ENCODE measurements around the gene CTPS2. TPM values are rescaled to one million over a fixed set of nuclear protein-coding genes. Genes with fewer than 3 reads are reported as not detected.
"Not testable (repeated sequence)": the region's sequence is repeated elsewhere in the genome, so short reads cannot be mapped to it uniquely, and the experiment has no call there.

The CTPS2 gene
- total RNA-seq: 1 to 10 TPM; 6.6 to 7.1 TPM

- Mint-ChIP-seq H3K9me3 (no peaks in the 10 kb centered on the region), H3K4me3 (peak within 1 kb of the TSS; percentile 83), H3K27me3 (no peaks in the 10 kb centered on the region), H3K36me3 (peaks cover 4% of the 10 kb centered on the region), H3K27ac (peak within 1 kb of the TSS; percentile 75), H3K4me1 (peaks cover 19% of the 10 kb centered on the region)
- peak; percentile 57 for DNase-seq
Observed at GRCh38 chrX:16712548-16713155, at the start of gene CTPS2. CTPS2 (minus strand) TSS chrX:16712669; CDS start chrX:16702902, 9,767 bp downstream.

GRCh38 chrX:16761500-16761899 is 49.0 kb upstream of the CTPS2 start:
- not testable (repeated sequence) for H3K27me3 Mint-ChIP-seq, DNase-seq, H3K36me3 Mint-ChIP-seq, H3K27ac Mint-ChIP-seq, H3K4me3 Mint-ChIP-seq, H3K9me3 Mint-ChIP-seq, H3K4me1 Mint-ChIP-seq

- H3K36me3 Mint-ChIP-seq: peaks cover 6% of the 10 kb centered on the region
- H3K27me3 Mint-ChIP-seq: no peaks in the 10 kb centered on the region
- no peaks in the 10 kb centered on the region for H3K9me3 Mint-ChIP-seq
- H3K4me1 Mint-ChIP-seq: no peaks in the 10 kb centered on the region
- DNase-seq: no peak
- no peak overlapping the region for H3K4me3 Mint-ChIP-seq
- no peak overlapping the region for H3K27ac Mint-ChIP-seq
Observed at GRCh38 chrX:16756724-16757123, 44.3 kb upstream of the CTPS2 start.

GRCh38 chrX:16754019-16754418 is 41.5 kb upstream of the CTPS2 start:
- Mint-ChIP-seq H3K36me3 (peaks cover 6% of the 10 kb centered on the region), H3K27ac (no peak overlapping the region), H3K4me3 (no peak overlapping the region), H3K27me3 (no peaks in the 10 kb centered on the region), H3K4me1 (no peaks in the 10 kb centered on the region), H3K9me3 (no peaks in the 10 kb centered on the region)
- no peak for DNase-seq

GRCh38 chrX:16750136-16750535 is 37.7 kb upstream of the CTPS2 start:
- H3K9me3 Mint-ChIP-seq: no peaks in the 10 kb centered on the region
- H3K4me1 Mint-ChIP-seq: no peaks in the 10 kb centered on the region
- H3K4me3 Mint-ChIP-seq: no peak overlapping the region
- peaks cover 3% of the 10 kb centered on the region for H3K36me3 Mint-ChIP-seq
- no peak overlapping the region for H3K27ac Mint-ChIP-seq
- no peaks in the 10 kb centered on the region for H3K27me3 Mint-ChIP-seq
- no peak for DNase-seq

GRCh38 chrX:16748425-16748824 is 36.0 kb upstream of the CTPS2 start:
- Mint-ChIP-seq H3K9me3 (no peaks in the 10 kb centered on the region), H3K36me3 (peaks cover 5% of the 10 kb centered on the region), H3K27ac (no peak overlapping the region), H3K4me3 (no peak overlapping the region), H3K27me3 (no peaks in the 10 kb centered on the region), H3K4me1 (no peaks in the 10 kb centered on the region)
- no peak for DNase-seq

GRCh38 chrX:16745659-16746058 is 33.2 kb upstream of the CTPS2 start:
- Mint-ChIP-seq H3K9me3 (no peaks in the 10 kb centered on the region), H3K27me3 (no peaks in the 10 kb centered on the region), H3K36me3 (peaks cover 5% of the 10 kb centered on the region), H3K4me1 (no peaks in the 10 kb centered on the region), H3K4me3 (no peak overlapping the region), H3K27ac (peak overlapping the region; percentile 23)
- no peak for DNase-seq

GRCh38 chrX:16745102-16745501 is 32.6 kb upstream of the CTPS2 start:
- H3K36me3 Mint-ChIP-seq: peaks cover 5% of the 10 kb centered on the region
- no peak overlapping the region for H3K4me3 Mint-ChIP-seq
- no peak overlapping the region for H3K27ac Mint-ChIP-seq
- DNase-seq: no peak
- no peaks in the 10 kb centered on the region for H3K27me3 Mint-ChIP-seq
- no peaks in the 10 kb centered on the region for H3K9me3 Mint-ChIP-seq
- no peaks in the 10 kb centered on the region for H3K4me1 Mint-ChIP-seq

- no peak for DNase-seq
- H3K4me1 Mint-ChIP-seq: no peaks in the 10 kb centered on the region
- no peak overlapping the region for H3K27ac Mint-ChIP-seq
- H3K27me3 Mint-ChIP-seq: no peaks in the 10 kb centered on the region
- no peaks in the 10 kb centered on the region for H3K9me3 Mint-ChIP-seq
- no peak overlapping the region for H3K4me3 Mint-ChIP-seq
- peaks cover 5% of the 10 kb centered on the region for H3K36me3 Mint-ChIP-seq
Observed at GRCh38 chrX:16743604-16744325, 31.3 kb upstream of the CTPS2 start.

- Mint-ChIP-seq H3K27ac (no peak overlapping the region), H3K9me3 (no peaks in the 10 kb centered on the region), H3K36me3 (peaks cover 10% of the 10 kb centered on the region), H3K27me3 (no peaks in the 10 kb centered on the region), H3K4me1 (no peaks in the 10 kb centered on the region), H3K4me3 (no peak overlapping the region)
- DNase-seq: no peak
Observed at GRCh38 chrX:16739574-16739973, 27.1 kb upstream of the CTPS2 start.

GRCh38 chrX:16737024-16737423 is 24.6 kb upstream of the CTPS2 start:
- Mint-ChIP-seq H3K9me3 (no peaks in the 10 kb centered on the region), H3K4me1 (no peaks in the 10 kb centered on the region), H3K4me3 (no peak overlapping the region), H3K27ac (no peak overlapping the region), H3K27me3 (no peaks in the 10 kb centered on the region), H3K36me3 (peaks cover 8% of the 10 kb centered on the region)
- no peak for DNase-seq

GRCh38 chrX:16733013-16733412 is 20.5 kb upstream of the CTPS2 start:
- Mint-ChIP-seq H3K4me3 (no peak overlapping the region), H3K9me3 (no peaks in the 10 kb centered on the region), H3K27ac (no peak overlapping the region), H3K4me1 (no peaks in the 10 kb centered on the region), H3K27me3 (no peaks in the 10 kb centered on the region), H3K36me3 (peaks cover 6% of the 10 kb centered on the region)
- DNase-seq: no peak

- Mint-ChIP-seq H3K27ac (no peak overlapping the region), H3K36me3 (peaks cover 2% of the 10 kb centered on the region), H3K9me3 (no peaks in the 10 kb centered on the region), H3K4me1 (no peaks in the 10 kb centered on the region), H3K27me3 (no peaks in the 10 kb centered on the region), H3K4me3 (no peak overlapping the region)
- DNase-seq: no peak
Observed at GRCh38 chrX:16730450-16730849, 18.0 kb upstream of the CTPS2 start.

- Mint-ChIP-seq H3K4me1 (peaks cover 2% of the 10 kb centered on the region), H3K9me3 (no peaks in the 10 kb centered on the region), H3K4me3 (no peak overlapping the region), H3K27ac (no peak overlapping the region), H3K27me3 (no peaks in the 10 kb centered on the region), H3K36me3 (no peaks in the 10 kb centered on the region)
- DNase-seq: no peak
Observed at GRCh38 chrX:16727637-16728036, 15.2 kb upstream of the CTPS2 start.

GRCh38 chrX:16726347-16726988 is 14.0 kb upstream of the CTPS2 start:
- not testable (repeated sequence) for H3K4me1 Mint-ChIP-seq, H3K27ac Mint-ChIP-seq, H3K27me3 Mint-ChIP-seq, H3K9me3 Mint-ChIP-seq, H3K36me3 Mint-ChIP-seq, H3K4me3 Mint-ChIP-seq, DNase-seq

- no peaks in the 10 kb centered on the region for H3K9me3 Mint-ChIP-seq
- H3K36me3 Mint-ChIP-seq: peaks cover 6% of the 10 kb centered on the region
- peaks cover 9% of the 10 kb centered on the region for H3K4me1 Mint-ChIP-seq
- no peak overlapping the region for H3K4me3 Mint-ChIP-seq
- H3K27me3 Mint-ChIP-seq: no peaks in the 10 kb centered on the region
- H3K27ac Mint-ChIP-seq: no peak overlapping the region
- no peak for DNase-seq
Observed at GRCh38 chrX:16725072-16725471, 12.6 kb upstream of the CTPS2 start.
